BE2C (cell line): ENCODE data around the gene LRRC7.

Experiments
- DNase-seq: peaks from one replicate; pipeline ENCODE4 v3.0.0-alpha.2; 2020
- H3K27me3 ChIP-seq: fragments of 250-450 bp; sonication (Bioruptor Pico); 2 replicates; pipeline ENCODE4 v1.5.1; 2020; ENCODE audit warnings: mild to moderate bottlenecking
- H3K36me3 ChIP-seq: fragments of 250-450 bp; sonication (Bioruptor Pico); 2 replicates; pipeline ENCODE4 v1.5.1; 2020; ENCODE audit warnings: mild to moderate bottlenecking
- H3K4me1 ChIP-seq: fragments of 250-450 bp; sonication (Bioruptor Pico); 2 replicates; pipeline ENCODE4 v1.5.1; 2020
- H3K4me3 ChIP-seq: 2 replicates; pipeline ENCODE4 v1.5.1; 2011; ENCODE audit warnings: low read depth, low read length
- H3K9me3 ChIP-seq: fragments of 250-450 bp; sonication (Bioruptor Pico); 2 replicates; pipeline ENCODE4 v1.5.1; 2020
- TF ChIP-seq, protein P1 (sequence below): IDR thresholded peaks from 2 replicates; pipeline ENCODE4 v1.5.1; 2012; ENCODE audit warnings: mild to moderate bottlenecking, low read depth, low read length

The LRRC7 gene

DNA sequence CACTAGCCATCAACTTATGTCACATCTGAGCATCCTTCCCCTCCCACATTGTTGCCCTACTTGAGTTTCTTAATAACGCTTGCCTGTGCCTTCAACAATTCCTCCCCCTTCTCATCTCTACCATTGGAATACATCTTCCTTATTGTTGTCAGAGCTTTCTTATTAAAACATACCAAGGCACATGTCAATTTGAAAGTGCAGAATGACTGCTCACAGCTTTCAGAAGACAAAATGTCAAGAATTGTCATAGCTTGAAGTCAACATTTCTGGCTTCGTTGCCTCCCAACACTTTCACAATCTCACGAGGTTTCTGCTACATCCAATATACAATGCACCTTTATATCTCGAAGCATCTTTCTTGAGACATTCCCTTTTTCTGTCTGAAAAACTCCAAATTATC lies 279.9 kb downstream of the LRRC7 start:
- no peaks in the 10 kb centered on the region for H3K9me3 ChIP-seq
- H3K4me3 ChIP-seq: no peak overlapping the region
- H3K27me3 ChIP-seq: no peaks in the 10 kb centered on the region

DNA sequence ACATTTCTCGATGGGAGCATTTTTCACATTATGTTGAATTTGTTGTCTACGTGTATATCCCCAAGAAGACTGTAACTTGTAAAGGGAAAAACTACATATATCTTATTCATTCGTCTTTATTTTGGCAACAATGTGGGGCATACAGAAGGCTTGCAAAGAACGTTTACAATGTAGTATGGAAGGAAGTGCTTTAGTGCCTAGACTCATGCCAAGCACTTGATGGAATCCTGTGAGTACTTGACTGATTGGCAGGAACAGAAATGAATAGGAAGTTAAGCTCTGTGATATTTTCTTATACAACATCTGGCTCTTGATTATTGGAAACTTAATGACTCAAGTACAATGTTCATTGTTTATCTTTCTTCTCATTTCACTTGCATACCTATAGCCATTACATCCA lies 284.4 kb downstream of the LRRC7 start:
- Histone ChIP-seq H3K4me3 (no peak overlapping the region), H3K36me3 (no peaks in the 10 kb centered on the region), H3K27me3 (no peaks in the 10 kb centered on the region), H3K9me3 (no peaks in the 10 kb centered on the region), H3K4me1 (no peaks in the 10 kb centered on the region)
- TF ChIP-seq, protein P1, sequence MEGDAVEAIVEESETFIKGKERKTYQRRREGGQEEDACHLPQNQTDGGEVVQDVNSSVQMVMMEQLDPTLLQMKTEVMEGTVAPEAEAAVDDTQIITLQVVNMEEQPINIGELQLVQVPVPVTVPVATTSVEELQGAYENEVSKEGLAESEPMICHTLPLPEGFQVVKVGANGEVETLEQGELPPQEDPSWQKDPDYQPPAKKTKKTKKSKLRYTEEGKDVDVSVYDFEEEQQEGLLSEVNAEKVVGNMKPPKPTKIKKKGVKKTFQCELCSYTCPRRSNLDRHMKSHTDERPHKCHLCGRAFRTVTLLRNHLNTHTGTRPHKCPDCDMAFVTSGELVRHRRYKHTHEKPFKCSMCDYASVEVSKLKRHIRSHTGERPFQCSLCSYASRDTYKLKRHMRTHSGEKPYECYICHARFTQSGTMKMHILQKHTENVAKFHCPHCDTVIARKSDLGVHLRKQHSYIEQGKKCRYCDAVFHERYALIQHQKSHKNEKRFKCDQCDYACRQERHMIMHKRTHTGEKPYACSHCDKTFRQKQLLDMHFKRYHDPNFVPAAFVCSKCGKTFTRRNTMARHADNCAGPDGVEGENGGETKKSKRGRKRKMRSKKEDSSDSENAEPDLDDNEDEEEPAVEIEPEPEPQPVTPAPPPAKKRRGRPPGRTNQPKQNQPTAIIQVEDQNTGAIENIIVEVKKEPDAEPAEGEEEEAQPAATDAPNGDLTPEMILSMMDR: no peak
- DNase-seq: no peak

More for the DNA sequence above, 279.9 kb downstream of the LRRC7 start:
- TF ChIP-seq, protein P1: no peak
- no peaks in the 10 kb centered on the region for H3K4me1 ChIP-seq
- DNase-seq: no peak
- H3K36me3 ChIP-seq: no peaks in the 10 kb centered on the region

DNA sequence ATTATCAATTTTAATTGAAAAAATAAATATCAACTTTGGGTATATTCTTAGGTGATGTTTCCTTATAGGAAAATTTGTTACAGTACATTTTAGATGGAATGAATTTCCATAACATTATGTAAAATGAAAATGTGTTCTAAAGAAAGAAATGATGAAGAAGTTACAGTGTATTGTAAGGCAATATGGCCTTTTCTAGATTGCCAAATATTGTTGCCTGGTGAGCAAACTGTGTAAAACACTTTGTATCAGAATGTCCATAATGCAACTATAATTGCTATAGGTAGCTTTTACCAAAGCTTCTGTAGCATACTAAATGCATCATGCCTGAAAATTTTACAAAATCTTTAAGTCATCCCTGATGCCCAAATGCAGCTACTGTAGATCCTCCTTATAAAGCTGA lies 285.0 kb downstream of the LRRC7 start:
- Histone ChIP-seq H3K36me3 (no peaks in the 10 kb centered on the region), H3K27me3 (no peaks in the 10 kb centered on the region), H3K9me3 (no peaks in the 10 kb centered on the region), H3K4me3 (no peak overlapping the region), H3K4me1 (no peaks in the 10 kb centered on the region)
- TF ChIP-seq, protein P1: no peak
- no peak for DNase-seq

DNA sequence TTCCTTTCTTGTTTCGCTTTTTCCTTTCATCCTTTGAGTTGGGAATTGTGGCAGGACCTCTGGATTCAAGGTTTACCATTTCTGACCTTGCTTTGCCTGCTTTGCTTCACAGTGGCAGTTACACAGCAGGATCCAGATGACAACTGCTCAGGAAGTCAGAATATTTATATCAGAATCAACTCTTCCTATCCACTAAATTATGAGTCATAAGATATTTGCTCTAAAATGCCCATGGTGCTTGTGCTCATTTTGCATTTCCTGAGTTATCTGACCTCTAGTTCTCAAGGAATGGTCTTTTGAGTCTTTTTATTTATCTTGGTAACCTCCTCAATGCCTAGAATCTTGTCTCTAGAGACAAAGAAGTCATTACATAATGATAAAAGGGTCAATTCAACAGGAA lies 290.8 kb downstream of the LRRC7 start:
- no peaks in the 10 kb centered on the region for H3K27me3 ChIP-seq
- H3K36me3 ChIP-seq: no peaks in the 10 kb centered on the region
- H3K4me1 ChIP-seq: no peaks in the 10 kb centered on the region
- no peak overlapping the region for H3K4me3 ChIP-seq
- DNase-seq: no peak
- H3K9me3 ChIP-seq: no peaks in the 10 kb centered on the region
- TF ChIP-seq, protein P1: no peak

DNA sequence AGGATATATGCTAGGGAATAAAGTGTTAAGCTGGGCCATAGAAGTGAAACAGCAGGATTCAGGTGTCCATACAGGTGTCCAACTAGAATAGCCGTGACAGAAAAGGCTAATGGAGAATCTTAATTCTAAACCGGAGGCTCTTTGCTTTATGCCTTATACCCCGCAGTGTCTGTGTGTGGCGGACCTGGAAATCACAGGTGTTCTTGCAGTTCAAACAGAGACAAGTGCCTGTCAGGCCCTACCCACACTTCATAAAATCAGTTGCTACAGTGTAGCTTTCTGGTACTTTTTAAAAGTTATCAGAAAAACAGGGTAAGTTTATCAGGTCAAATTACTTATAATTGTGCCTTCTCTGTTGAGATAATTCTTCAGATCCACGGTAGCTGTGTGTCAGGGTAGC lies 293.9 kb downstream of the LRRC7 start:
- no peak overlapping the region for H3K4me3 ChIP-seq
- no peaks in the 10 kb centered on the region for H3K9me3 ChIP-seq
- DNase-seq: no peak
- TF ChIP-seq, protein P1: no peak
- no peaks in the 10 kb centered on the region for H3K27me3 ChIP-seq
- H3K4me1 ChIP-seq: no peaks in the 10 kb centered on the region
- no peaks in the 10 kb centered on the region for H3K36me3 ChIP-seq

DNA sequence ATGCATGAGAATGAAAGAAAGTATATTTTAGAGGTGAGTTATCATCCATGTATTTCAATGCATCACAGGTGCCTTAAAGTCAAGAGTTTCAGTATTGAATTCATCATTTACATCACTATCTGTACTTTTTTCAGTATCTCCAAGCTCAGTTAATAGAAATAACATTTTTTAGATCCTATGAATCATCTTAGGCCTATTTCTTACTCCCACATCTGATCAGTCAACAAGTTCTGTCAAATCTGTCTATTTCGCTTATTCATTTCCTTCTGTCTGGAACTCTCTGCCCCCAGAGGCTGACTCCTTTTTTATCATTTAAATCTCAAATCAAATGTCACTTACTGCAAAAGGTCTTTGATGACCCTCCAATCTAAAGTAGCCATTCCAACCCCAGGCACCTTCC lies 295.2 kb downstream of the LRRC7 start:
- no peak overlapping the region for H3K4me3 ChIP-seq
- H3K27me3 ChIP-seq: no peaks in the 10 kb centered on the region
- H3K9me3 ChIP-seq: no peaks in the 10 kb centered on the region
- no peak for DNase-seq
- TF ChIP-seq, protein P1: no peak
- H3K36me3 ChIP-seq: no peaks in the 10 kb centered on the region
- H3K4me1 ChIP-seq: no peaks in the 10 kb centered on the region
